NCI-H1417 (cell line): ENCODE measurements around the gene ARHGAP30.
A peak's percentile ranks its signal among the peaks of the same experiment; 100 is the strongest.
"Not testable (repeated sequence)": the region's sequence is repeated elsewhere in the genome, so short reads cannot be mapped to it uniquely, and the experiment has no call there.

Experiments
- DNase-seq, 3 experiments: peaks; one replicate each; lab custom pipeline; 2025; lab: John Stamatoyannopoulos, UW

Gene ARHGAP30

DNA sequence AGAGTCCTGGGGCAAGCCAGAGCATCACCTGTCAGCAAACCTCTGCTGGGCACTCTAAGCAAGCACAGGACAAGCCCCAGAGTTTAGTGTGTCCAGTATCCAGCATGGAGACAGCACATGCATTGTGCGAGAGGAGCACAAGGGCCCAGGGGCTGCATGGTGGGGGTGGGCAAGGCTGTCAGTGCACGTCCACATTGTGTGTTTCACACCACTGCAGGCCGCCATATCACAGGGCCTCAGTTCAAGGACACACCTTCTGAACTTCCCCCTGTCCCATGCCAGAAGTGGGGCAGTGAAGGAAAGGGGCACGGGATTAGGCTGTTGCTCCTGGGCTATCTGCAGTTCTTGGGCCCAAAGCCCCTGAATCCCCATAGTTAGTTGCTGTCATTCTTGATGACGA is 30.1 kb downstream of the ARHGAP30 start:
- DNase-seq = no peak

DNA sequence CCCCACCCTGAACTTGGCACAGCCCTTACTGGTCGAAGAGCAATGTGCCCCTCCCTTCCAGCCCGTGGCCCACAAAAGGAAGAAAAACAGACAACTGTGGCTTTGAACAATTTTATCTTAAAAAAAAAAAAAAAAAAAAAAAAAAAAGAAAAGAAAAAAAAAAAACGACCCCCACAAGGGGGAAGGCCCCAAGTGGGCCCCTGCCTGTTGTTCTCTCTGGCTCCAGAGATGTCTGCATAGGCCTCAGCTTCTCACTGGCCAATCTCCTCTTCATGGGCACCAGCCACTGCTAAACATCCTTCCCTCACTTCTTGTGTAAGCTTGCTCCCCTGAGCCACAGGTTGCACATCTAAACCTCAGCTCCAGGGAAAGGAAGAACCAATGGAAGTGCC is 30.5 kb downstream of the ARHGAP30 start:
- DNase-seq = no peak

DNA sequence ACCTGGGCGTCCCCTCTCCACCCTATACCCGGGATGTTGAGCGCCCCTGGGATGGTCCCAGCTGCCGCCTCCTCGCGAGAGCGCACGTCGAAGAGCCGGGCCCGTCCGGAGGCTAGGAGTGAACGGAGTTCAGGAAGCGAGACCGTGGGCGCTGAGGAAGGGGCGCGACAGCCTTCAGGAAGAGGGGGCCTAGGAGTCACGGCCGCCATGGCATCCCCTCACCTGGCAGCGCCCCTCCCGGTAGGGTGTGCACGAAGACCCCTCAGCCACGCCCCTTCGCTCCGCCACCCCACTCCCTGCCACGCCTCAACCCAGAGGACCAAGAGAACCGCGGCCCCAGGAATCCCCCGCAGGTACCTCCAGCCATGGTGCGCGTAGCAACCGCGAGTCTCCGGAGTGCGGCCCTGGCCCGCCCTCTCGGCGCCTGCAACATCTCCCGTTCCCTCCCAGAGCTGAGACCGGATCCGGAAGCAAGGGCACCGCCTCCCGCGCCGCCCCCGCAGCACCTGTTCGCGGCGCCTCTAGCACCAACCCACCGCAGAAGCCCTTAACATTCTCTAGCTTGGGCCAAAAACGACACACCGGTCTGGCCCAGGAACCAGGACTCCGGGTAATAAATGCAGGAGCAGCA is 31.1 kb downstream of the ARHGAP30 start, which contains the start of gene TSTD1:
TSS of gene TSTD1 (minus strand) at position 442 of the 631 bp plus-strand sequence. CDS start at position 367, 75 bp downstream.
- peak; percentile 76 to 87 (median 84) for DNase-seq

DNA sequence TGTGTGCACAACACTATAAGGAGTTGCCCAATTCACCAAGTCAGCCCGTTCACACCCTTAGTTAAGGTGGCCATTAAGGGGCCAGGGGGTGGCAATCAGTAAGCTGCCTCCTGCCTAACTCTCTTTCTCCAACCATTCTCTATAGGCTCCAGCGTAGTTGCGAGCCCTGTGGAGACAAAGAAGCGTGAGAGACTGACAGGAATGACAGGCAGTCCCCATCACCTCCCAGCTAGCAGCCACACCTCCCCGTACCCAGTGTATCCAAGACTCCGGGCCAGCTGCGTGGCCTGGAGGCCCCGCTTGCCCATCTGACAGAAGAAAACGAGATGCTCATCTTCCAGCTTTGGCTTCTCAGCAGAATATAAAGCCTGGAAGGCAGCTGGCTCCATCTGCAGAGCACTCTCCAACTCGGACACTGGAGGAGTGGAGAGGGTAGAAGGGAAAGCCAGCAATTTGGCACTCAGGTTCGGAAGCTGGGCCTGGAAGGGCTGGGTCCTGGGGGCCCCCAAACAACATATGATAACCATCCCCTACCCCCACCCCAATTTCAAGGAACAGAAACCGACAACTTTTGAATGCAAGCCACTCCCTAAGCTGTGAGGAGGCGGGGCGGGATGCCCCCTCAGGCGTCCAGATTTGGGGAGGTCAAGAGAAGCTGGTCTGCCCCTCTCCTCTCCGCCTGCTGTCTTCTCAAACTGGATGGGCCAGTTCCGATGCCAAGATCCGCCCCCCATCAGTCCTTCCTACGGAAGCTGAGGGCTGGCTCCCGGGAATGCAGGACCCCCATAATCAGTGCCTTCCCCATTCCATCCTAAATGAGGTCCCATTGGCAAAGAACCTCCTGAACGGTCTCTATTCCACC is 31.8 kb downstream of the ARHGAP30 start:
- no peak for DNase-seq

DNA sequence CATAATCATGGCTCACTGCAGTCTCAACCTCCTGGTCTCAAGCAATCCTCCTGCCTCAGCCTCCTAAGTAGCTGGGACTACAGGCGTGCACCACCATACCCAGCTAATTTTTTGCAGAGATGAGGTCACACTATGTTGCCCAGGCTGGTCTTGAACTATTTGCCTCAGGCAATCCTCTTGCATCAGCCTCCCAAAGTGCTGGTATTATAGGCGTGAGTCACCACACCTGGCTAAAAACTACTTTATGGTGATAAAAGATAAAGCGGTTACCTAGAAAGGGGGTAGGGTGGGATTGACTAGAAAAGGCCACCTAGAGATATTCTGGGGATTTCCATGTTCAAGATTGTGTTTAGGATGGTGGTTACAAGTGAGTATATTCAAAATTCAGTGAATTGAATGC is 35.9 kb downstream of the ARHGAP30 start:
- no peak for DNase-seq

DNA sequence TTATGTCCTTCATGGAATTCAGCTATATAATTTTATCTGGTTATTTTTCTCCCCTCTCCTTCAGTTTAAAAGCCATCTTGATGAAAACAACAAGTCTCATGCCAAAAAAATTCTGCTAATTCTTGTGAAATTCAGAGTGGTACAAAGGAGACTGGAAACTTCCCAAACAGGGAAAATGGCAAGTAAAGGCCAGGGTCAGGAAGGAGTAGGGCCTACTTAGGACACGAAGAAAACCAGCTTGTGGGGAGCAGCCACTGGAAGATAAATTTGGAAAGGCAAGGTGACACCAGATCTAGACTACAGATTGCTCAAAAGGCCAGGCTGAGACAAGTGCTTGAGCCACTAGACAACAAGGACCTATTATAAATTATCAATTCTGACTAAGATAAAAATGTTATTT is 37.3 kb downstream of the ARHGAP30 start:
- no peak for DNase-seq

DNA sequence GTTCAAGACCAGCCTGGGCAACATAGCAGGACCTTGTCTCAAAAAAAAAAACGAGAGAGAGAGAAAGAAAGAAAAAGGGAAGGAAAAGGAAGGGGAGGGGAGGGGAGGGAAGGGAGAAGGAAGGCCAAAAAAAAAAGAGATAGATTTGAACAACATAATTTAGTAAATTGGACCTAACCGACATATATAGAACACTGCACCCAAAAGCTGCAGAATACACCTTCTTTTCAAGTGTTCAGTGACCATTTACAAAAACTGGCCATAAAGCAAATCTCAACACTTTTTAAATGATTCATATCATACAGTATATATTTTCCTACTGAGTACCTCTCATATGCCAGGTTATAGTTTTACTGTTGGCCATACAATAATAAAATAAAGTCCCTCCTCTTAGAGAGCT is 37.8 kb downstream of the ARHGAP30 start:
- no peak for DNase-seq

DNA sequence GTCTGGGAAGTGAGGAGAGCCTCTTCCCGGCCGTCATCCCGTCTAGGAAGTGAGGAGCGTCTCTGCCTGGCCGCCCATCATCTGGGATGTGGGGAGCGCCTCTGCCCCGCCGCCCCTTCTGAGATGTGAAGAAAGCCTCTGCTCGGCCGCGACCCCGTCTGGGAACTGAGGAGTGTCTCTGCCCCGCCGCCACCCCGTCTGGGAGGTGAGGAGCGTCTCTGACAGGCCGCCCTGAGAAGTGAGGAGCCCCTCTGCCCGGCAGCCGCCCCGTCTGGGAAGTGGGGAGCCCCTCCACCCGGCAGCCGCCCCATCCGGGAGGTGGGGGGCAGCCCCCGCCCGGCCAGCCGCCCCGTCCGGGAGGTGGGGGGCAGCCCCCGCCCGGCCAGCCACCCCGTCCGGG is 40.2 kb downstream of the ARHGAP30 start:
- not testable (repeated sequence) for DNase-seq

DNA sequence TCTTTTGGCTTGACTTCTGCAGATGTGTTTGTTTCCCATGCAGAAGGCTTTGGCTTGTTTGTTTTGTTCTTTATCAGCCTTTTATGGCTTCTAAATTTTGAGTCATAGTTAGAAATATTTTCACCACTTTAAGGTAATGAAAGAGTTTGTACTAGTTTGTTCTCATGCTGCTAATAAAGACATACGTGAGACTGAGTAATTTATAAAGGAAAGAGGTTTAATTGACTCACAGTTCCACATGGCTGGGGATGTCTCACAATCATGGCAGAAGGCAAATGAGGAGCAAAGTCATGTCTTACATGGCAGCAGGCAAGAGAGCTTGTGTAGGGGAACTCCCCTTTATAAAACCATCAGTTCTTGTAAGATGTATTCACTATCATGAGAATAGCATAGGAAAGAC is 42.7 kb downstream of the ARHGAP30 start:
- DNase-seq = not testable (repeated sequence)

DNA sequence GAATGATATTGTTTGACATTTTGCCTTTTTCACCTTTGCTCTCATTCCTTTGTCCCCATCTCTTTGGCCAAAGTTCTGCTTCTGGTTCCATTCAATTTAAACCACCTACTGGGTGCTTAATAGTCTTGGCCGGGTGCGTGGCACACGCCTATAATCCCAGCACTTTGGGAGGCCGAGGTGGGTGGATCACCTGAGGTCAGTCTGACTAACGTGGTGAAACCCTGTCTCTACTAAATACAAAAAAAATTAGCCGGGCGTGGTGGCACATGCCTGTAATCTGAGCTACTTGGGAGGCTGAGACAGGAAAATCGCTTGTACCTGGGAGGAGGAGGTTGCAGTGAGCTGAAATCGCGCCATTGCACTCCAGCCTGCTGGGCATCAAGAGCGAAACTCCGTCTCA is 47.3 kb downstream of the ARHGAP30 start:
- not testable (repeated sequence) for DNase-seq

DNA sequence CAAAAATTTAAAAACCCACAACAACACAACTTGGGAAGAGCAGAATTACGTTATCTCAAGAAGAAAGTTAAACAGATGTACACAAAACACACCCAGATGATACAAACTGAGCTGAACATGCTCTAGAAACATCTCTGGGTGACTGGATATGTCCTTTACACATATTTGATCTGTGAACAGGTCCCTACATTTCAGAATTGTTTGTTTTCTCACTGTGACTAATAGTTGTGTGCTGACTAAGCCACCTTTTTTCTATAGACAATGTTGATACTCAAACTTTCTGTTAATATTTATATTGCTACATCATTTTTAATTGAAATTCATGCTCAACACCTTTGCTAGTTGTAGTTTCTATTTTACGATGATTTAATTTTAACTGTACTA is 47.7 kb downstream of the ARHGAP30 start:
- peak in 1 of 3 experiments; percentile 40 for DNase-seq

DNA sequence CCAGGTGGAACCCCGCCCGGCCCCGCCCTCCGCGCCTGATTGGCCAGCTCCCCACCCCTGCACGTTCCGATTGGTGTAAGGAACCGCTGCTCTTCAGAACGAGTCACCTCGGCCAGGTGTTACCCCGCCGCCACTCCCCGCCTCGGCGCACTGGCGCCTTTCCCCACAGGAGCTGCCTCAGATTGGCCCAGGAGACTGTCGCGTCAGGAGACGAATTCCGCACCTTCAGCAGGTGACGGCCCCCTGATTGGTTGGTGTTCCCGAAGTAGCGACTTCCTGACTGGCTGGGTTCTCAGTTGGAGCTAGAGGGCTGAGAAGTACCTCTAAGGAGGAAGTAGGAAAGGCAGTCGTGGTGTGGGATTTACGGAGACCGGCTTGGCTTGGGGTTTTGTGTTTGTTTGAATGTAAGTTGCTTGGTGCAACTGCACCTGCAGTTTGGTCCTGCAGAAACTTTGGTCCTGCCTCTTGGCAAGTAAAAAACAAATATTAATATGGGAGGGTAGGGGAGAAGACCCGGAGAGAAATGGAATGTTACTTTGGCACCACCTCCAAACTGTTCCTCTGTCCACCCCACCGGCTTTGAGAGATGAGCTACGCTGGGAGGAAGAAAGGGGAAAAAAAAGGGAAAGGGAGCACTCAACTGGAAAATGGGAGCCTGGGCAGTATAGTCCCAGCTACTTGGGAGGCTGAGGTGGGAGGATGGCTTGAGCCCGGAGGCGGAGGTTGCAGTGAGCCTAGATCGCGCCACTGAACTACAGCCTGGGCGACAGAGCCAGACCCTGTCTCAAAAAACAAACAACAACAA is 48.3 kb downstream of the ARHGAP30 start:
- peak; percentile 96 to 100 (median 98) for DNase-seq

DNA sequence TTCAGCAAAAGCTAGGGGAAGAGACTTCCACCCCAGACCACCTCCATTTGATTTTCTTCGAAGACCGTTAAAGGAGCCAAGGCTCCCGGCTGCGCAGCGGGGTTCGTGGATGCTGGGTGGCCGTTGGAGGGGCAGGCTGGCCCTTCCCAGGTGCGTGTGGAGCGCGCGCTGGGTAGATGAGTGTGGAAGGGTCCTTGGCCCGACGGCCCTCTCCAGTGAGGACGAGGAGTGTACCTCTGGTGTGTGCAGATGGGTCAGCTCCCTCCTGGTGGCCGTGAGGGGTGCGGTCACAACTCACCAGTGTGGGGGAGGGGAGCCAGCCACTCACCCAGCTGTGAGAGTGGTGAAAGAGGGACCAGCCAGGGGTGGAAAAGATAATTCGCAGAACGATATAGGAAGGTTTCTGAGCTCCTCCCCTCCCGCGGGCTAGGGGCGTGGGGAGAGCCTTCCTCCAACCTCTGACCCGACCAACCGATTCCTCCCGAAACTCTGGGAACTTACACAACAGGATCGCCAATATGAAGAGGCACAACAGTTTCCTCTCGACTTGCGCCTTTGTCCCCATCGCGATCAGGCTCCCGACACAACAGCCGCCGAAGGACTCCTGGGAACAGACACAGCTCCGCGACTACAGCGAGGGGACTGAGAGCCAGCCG is 49.1 kb downstream of the ARHGAP30 start, which contains the start of gene F11R:
TSS of gene F11R (minus strand) at position 644 of the 656 bp plus-strand sequence. CDS start at position 565, 79 bp downstream.
- DNase-seq = peak; percentile 87 to 93 (median 91)

DNA sequence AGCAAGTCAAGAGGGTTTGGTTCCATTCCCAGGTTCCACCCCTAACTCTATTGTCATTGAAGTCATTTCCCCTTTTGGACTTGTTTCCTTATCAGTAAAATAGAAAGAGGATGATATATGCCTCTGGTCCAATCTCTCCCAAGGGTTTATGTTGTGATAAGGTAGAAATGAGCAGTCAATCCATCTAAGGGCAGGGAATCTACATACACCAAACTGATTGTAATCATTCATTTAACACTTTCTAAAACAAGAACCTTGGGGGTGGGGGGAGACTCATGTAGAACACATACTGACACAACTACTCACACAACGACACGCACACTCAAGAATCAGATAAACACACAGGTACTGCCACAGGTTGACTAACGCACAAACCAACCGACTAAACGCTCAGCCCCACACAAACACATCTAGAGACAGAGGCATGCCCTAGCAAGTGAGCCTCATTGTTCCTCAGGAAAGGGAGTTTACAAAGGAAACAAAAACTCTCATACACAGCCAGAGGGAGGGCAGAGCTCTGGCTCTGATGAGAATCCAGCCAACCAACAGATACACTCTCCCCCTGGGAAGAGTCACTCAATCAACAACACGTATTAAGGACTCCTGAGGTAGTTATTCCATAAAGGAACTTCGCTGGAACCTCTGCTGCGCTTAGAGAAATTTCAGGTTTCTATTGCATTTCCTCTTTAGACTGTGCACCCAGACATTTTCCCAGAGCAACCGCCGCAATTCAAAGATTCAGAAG is 49.8 kb downstream of the ARHGAP30 start:
- DNase-seq = peak; percentile 55 to 73 (median 72)

DNA sequence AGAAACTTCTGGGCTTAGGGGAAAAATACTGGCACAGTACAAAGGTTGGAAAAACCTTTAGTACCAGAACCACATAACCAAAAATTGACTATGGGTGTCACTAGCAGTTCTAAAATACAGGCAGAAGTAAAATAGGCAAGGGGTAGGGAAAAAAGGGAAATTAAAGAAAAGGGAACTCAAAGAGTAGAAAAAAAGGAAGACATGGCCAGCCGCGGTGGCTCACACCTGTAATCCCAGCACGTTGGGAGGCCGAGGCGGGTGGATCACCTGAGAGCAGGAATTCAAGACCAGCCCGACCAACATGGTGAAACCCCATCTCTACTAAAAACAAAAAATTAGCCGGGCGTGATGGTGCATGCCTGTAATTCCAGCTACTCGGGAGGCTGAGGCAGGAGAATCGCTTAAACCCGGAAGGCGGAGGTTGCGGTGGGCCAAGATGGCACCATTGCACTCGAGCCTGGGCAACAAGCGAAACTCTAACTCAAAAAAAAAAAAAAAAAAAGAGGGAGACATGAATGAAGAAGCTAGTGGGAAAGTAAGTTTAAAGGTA is 50.5 kb downstream of the ARHGAP30 start:
- DNase-seq = not testable (repeated sequence)

DNA sequence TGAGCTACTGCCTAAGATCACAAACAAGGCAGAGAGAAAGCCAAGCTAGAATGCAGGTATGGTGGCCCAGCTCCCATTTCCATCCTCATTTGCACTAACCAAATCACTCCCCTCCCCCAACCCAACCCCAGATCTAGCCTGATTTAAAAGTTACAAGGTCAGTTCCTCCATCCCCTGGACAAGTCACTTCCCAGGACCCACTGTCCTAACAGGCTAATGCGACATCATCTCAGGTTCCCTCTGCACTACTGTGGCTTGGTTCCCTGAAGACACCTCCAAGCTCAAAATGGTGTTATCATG is 51.1 kb downstream of the ARHGAP30 start:
- no peak for DNase-seq

DNA sequence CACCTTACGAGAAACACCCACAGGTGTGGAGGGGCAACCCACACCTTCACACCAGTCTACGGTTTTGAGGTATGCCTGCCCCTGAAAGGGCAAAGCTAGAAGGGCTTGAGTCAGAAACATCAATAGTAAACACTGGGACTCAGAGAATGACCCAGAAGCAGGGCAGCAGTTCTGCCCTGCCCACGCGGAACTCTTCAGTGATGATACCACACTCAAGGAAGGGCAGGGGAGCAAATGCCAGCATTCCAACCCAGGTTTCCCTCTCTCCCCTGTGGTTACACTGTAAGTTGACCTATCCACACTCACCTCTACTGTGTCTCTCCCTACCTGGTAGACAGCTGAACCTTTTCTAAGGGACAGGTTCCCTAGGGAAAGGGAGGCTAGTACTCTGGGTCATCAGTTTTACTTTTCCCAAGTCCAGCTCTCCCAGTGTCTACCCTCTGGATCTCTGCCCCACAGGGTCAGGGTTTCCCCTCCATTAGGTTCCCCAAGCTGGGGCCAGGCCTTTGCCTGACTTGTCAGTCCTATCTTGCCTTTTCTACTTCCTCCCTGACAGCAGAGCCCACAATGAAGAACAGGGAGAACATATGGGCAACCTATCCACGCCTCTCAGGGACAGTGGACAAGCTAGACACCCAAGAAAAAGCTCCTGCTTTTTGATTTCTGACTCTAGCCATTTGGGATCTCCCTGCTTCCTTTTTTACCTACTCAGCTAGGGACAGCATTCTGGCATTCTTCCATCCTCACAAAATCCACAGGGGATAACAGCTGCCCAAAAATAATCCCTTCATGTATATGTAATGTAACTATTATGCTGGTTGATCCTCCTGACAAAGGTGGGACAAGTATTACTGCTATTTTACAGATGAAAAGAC is 51.7 kb downstream of the ARHGAP30 start:
- DNase-seq = no peak

DNA sequence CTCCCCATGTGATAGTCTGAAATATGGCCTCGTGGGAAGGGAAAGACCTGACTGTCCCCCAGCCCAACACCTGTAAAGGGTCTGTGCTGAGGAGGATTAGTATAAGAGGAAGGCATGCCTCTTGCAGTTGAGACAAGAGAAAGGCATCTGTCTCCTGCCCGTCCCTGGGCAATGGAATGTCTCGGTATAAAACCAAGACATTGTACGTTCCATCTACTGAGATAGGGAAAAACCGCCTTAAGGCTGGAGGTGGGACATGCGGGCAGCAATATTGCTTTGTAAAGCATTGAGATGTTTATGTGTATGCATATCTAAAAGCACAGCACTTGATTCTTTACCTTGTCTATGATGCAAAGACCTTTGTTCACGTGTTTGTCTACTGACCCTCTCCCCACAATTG is 52.5 kb downstream of the ARHGAP30 start:
- DNase-seq = not testable (repeated sequence)

DNA sequence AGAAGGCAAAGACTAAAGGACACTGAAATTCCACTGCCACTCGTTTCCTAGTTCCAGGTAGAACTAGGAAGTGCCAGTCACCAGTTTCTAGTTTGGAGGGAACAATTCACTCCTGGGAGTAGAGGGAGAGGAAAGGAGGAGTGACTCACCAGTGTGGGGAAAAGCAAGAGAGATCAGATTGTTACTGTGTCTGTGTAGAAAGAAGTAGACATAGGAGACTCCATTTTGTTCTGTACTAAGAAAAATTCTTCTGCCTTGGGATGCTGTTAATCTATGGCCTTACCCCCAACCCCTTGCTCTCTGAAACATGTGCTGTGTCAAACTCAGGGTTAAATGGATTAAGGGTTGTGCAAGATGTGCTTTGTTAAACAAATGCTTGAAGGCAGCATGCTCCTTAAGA is 53.0 kb downstream of the ARHGAP30 start:
- not testable (repeated sequence) for DNase-seq
